AG08395 (cell line): ENCODE data around the gene ADAMTS2.

Source experiments
- DNase-seq: peaks from one replicate; pipeline ENCODE4 v3.0.0; 2012; ENCODE audit warnings: mixed read lengths, low spot score

ADAMTS2 gene

GRCh38 chr5:179266291-179267070 lies 78.8 kb downstream of the ADAMTS2 start:
- DNase-seq = no peak

- DNase-seq = peak; percentile 95
Measured at GRCh38 chr5:179265514-179266290, 79.6 kb downstream of the ADAMTS2 start.

DNA sequence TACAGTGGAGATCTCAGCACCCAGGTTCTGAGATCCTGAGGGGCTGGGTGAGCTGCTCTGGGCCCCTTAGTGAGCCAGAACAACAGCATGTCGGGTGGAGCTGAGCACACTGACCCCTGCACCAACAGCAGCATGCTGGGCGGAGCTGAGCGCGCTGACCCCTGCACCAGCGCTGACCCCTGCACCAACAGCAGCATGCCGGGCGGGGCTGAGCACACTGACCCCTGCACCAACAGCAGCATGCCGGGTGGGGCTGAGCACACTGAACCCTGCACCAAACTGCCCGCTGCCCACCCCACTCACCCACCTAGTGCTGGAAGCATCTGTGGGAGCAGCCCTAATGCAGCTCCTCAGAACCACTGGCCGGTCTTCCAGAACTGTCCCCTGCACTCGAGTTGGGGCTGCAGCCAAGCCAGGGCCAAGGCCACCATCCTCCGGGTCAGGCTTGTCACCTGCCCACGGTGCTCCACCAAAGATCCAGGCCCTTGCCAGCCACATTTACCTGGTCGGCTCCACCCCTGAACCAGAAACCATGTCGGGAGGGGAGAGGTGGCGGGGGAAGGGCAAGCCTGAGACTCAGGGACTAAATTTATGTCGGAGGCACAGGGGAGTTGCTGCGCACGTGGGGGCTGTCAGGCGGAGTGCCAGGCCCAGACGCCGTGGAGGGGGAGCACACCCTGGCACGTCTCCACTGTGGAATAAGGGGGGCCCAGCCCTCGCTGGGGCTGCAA lies 80.3 kb downstream of the ADAMTS2 start:
- DNase-seq = no peak

- no peak for DNase-seq
Measured at GRCh38 chr5:179264053-179264782, 81.0 kb downstream of the ADAMTS2 start.

DNA sequence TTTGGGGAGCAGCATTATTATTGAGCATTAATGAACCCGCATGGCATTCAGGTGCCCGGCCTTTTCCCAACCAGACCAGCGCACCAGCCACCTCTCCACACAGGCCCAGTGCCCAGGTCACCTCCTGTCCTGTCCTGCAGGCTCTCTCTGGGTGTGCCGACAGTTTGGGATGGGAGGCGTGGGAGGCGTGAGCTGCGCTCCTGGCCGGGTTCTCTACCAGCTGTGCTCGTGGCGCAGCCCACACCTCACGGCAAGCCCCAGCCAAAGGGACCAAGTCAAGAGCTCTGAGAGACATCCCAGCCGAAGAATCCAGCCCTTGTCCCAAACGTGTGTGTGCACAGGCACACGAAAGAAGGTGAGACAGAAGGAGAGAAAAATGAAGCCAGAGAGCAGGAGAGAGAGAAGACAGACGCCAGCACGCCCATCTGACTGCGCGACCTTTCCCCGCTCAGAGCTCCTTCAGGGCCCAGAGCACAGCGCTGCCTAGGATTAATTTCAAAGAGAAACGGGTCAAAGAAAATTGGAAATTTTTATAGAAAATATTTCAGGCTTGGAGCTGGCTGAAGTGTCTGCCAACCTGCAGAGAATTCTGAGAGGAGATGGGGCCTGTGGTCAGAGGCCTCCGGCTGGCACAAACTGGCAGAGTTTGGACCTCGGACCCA lies 81.7 kb downstream of the ADAMTS2 start:
- no peak for DNase-seq

DNA sequence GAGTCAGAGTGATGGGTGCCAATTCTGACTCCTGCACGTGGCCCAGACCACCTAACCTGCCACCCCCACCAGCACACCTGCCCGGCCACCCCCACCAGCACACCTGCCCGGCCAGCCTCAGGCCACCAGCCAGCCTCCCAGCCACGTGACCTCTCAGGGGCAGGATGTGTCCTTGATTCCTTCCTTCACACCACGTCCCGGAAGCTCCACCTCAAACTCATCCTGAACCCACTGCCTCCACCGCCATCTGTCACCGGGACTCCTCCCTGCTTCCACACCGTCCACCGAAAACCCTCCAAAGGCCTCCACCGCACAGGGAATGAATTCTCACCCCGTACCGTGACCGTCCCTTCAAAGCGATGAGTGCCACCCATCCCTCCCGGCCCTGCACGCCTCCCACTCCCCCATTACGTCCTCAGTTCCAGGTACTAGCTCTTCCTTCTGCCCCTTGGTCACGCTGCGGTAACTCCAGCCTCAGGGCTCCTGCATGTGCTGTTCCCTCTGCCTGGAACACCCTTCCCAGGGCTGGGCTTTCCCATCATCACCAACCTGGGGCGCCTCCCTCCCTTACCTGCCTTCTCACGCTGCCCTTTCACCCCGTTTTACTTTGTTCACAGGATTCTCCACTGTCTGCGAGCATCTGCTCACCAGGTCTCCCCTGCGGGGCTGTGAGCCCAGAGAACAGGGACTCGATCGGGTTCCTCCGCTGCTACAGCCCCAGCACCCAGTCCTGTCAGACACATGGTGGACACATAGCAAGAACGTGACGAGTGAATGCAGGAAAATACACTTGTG lies 82.9 kb downstream of the ADAMTS2 start:
- DNase-seq = no peak

DNA sequence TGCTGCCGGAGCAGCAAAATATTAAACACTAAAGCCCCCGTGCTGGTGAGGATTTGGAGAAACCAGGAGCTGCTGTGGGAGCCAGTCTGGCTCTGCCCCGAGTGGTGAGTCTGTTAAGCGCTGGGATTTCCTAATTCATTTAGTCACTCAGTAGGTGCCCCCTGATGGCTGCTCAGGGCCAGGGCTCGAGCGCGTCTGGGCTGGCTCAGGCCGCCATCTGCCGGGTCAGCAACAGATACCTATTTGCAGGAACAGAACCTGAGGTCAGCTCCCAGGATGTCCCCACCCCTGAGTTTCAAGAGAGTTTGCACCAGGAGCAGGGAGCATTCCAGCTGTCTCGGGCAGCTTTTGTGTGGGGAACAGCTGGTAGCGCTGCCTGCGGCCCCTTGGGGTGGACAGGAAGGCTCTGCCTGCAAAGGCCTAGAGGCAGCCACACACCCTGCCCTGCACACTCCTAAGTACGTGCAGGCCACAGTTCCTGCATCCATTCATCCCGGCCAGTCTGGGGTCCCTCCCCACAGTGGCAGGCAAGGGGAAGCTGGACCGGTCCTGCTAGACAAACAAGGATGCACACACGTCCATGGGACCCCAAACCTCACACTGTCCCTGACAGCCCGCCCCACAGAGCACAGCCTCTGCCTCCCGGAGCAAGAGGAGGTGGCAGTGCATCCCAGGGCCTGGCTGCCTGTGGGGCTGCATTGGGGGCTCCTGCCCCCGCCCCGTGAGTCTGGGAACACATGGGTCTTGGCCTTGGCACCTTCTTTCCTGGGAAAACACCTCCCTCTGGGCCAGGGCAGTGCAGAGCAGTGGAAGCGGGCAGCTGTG lies 83.7 kb downstream of the ADAMTS2 start:
- DNase-seq = no peak

DNA sequence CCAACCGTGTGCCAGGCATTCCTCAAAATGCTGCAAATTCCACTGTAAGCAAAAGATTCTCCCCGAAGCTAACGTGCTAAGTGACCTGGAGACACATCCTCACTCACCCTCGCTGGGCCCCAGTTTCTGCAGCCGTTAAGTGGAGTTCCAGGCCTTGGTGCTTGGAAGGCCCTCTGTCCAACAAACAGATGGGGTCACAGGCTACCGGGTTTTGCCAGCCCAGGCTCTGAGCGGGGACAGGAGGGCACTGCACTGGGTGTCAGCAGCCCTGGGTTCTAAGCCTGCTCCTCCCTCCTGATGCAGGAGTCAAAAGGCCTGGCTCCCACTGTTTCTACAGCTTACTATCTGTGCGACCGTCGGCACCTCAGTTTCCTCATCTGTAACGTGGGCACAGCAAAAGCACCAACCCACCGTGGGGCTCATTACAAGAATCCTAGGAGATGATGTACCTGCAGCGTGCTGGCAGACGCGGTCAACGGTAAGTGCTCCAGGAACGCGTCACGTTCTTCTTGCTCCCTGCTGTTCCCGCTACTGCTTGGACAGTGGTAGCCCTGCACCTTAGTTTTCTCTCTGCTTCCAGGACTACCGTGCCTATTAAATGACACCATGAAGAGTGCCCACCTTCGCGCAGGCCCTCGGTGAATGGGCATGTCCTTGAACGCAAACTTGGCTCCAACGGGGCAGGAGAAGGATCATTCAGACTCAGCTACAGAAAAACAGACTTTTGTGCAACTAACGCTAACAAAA lies 84.8 kb downstream of the ADAMTS2 start:
- DNase-seq = no peak

DNA sequence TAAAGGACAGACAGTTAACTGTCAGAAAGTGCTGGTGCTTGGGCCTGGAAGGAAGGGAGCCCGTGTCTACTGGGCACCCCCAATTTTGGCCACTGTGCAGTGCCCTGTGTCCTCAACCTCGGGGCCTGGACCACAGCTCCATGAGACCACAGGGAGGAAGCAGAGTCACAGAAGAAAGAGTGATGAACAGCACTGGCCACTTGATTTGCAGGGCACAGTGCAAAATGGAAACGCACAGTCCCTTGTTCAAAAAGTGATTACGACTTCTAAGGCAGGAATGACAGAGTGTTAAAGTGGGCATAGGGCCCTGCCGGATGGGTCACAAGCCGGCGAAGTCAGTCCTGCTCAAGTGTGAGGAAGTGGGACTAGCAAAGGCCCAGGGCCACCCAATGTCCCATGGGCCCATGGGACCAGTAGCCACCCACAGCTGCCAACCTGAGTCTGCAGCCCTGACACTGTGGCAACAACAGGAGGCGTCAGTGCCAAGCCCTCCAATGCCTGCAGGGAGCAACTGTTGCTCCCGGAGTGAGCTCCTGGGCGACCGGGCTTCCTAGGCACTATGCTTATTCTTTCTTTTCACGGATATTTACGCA lies 85.4 kb downstream of the ADAMTS2 start:
- no peak for DNase-seq

GRCh38 chr5:179258922-179259730 lies 86.1 kb downstream of the ADAMTS2 start:
- DNase-seq = peak; percentile 83

GRCh38 chr5:179258001-179258921 lies 87.0 kb downstream of the ADAMTS2 start:
- no peak for DNase-seq

- no peak for DNase-seq
Measured at GRCh38 chr5:179257176-179257682, 88.0 kb downstream of the ADAMTS2 start.

GRCh38 chr5:179256328-179257175 lies 88.7 kb downstream of the ADAMTS2 start:
- DNase-seq = no peak

DNA sequence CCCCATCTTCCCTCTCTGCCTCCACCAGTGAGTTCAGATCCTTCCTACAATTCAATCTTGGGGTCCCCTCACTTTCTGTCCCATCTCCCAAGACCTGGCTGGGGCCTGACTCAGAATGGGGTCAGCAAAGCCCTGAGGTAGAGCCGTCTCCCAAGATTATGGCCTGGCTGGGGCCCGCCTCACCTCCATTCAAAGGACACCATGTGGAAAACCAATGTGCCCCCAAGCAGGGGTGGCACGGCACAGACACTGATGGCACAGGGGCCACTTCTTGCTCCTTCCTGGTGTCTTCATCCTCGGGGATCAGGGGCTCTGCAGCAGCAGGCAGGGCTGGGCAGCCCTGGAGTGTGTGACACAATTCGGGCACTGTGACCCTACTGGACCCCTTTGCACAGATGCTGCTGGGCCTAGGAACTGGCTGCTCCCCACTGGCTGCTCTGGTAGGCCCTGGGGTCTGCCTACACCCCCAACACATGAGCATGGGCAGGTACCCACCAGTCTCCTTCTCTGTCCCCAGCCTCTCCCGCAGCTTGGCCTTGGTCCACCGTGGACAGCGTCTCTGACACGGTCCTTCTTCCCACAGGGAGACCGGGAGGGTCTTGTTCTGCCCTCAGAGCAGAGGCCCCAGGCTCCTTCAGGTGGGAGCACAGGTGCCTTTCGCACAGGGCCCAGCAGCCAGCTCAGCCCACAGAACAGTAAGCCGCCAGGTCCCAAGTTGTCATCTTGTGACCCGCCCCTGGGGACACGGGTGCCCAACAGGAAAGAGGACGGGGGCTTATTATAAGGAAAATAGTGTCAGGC lies 89.5 kb downstream of the ADAMTS2 start:
- DNase-seq = no peak
